Loucy (cell line): ENCODE measurements around the gene TNFSF4.

Experiments
- CTCF ChIP-seq: fragments of 200-600 bp; sonication (generic); conservative IDR thresholded peaks from 2 replicates; pipeline ENCODE4 v1.5.1; 2014; ENCODE audit warnings: mild to moderate bottlenecking, antibody characterized with exemption, low read length
- EZH2phosphoT487 ChIP-seq: fragments of 200-600 bp; IDR thresholded peaks from 2 replicates; pipeline ENCODE4 v1.6.1; 2018; ENCODE audit warnings: antibody characterized with exemption, mild to moderate bottlenecking, moderate library complexity, borderline replicate concordance

- TF ChIP-seq CTCF: no peak
- no peak for TF ChIP-seq EZH2phosphoT487
These were observed 1.7 kb downstream of the TNFSF4 start for GRCh38 chr1:173205146-173206051.
